ENCODE measurements around the gene CRB3.

DNA sequence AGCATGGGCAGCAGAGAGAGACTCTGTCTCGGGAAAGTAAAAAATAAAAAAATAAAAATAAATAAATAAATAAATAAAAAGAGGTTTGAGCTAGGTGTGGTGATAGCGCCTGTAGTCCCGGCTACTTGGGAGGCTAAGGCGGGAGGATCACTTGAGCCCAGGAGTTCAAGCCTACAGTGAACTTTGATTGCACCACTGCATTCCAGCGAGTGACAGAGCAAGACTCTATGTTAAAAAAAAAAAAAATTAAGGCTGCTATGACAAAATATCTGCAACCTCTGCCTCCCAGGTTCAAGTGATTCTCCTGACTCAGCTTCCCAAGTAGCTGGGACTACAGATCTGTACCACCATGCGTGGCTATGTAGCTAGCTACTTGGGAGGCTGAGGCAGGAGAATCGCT is 20.8 kb downstream of the CRB3 start:
- TF ChIP-seq CTCF (IDR thresholded peaks at IDR 0.05; ENCODE audit: insufficient read depth, low read length, poor library complexity, severe bottlenecking) (no peak), EZH2phosphoT487 (conservative IDR thresholded peaks at IDR 0.05; ENCODE audit: low read length) (no peak)
